Suprapubic skin (tissue), 4 donors: ENCODE results near the gene COL4A6.

Experiments
- CTCF ChIP-seq, 2 donors: fragments of 200-600 bp in 1 of 2; fragments of 450-650 bp in 1 of 2; sonication (generic) in 1 of 2; IDR thresholded peaks; one replicate each; pipeline ENCODE4 v1.5.1; 2016 to 2019; ENCODE audit warnings: antibody characterized with exemption in 2 of 2, mild to moderate bottlenecking in 1 of 2, moderate library complexity in 1 of 2
- EP300 ChIP-seq: sonication (generic); formaldehyde crosslinking; IDR thresholded peaks from one replicate; pipeline ENCODE4 v1.6.1; 2017; ENCODE audit warnings: antibody characterized with exemption
- POLR2AphosphoS5 ChIP-seq, 3 donors: sonication (generic); formaldehyde crosslinking; IDR thresholded peaks; one replicate each; pipeline ENCODE4 v1.6.1; 2017; ENCODE audit warnings: antibody characterized with exemption in 3 of 3

- TF ChIP-seq CTCF (IDR thresholded peaks at IDR 0.05) (no peak), EP300 (no peak), POLR2AphosphoS5 (IDR thresholded peaks at IDR 0.05) (no peak)
These were observed 90.4 kb downstream of the COL4A6 start for GRCh38 chrX:108347800-108348199.
